Stomach (tissue), 4 donors: Measurements from ENCODE around the gene MS4A18.

Source experiments
- CTCF ChIP-seq, 7 experiments: fragments of 450-650 bp in 4 of 7; fragments of 200-600 bp in 3 of 7; sonication (generic) in 3 of 7; IDR thresholded peaks; one replicate each; pipeline ENCODE4 v1.5.1; 2016 to 2019; ENCODE audit warnings: antibody characterized with exemption in 7 of 7, control low read depth in 2 of 7, mild to moderate bottlenecking in 1 of 7
- EP300 ChIP-seq: sonication (generic); formaldehyde crosslinking; IDR thresholded peaks from one replicate; pipeline ENCODE4 v1.6.1; 2017; ENCODE audit warnings: antibody characterized with exemption
- POLR2A ChIP-seq, 4 donors: fragments of 450-650 bp; IDR thresholded peaks; one replicate each; pipeline ENCODE4 v1.6.1; 2016; ENCODE audit warnings: antibody characterized with exemption in 4 of 4, control low read depth in 2 of 4, mild to moderate bottlenecking in 1 of 4, moderate library complexity in 1 of 4
- POLR2AphosphoS5 ChIP-seq, 3 donors: sonication (generic); formaldehyde crosslinking; IDR thresholded peaks; one replicate each; pipeline ENCODE4 v1.6.1; 2016; ENCODE audit warnings: antibody characterized with exemption in 3 of 3

- TF ChIP-seq CTCF (IDR thresholded peaks at IDR 0.05) (peak in 5 of 7 experiments; percentile 17 to 64 (median 41)), POLR2A (IDR thresholded peaks at IDR 0.05) (no peak), POLR2AphosphoS5 (IDR thresholded peaks at IDR 0.05) (no peak), EP300 (no peak)
Measured at GRCh38 chr11:60700689-60701468, 23.6 kb upstream of the MS4A18 start.
